ENCODE data around the gene LMTK2. TPM values are rescaled to one million over a fixed set of nuclear protein-coding genes. Genes with fewer than 3 reads are reported as not detected.

The LMTK2 gene
- polyA plus RNA-seq, 1 donor from 2014 or later: 11.9 TPM

GRCh38 chr7:98156700-98157099 is 50.0 kb downstream of the LMTK2 start:
- H3K4me2 ChIP-seq (ENCODE audit: low read length): no peak overlapping the region

GRCh38 chr7:98157761-98158160 is 51.1 kb downstream of the LMTK2 start:
- no peak overlapping the region for H2AFZ ChIP-seq (ENCODE audit: low read depth, low read length)
- no peaks in the 10 kb centered on the region for H3K27me3 ChIP-seq (ENCODE audit: insufficient read depth, low read depth, low read length)
- H3K4me3 ChIP-seq (ENCODE audit: low read length): no peak overlapping the region
- no peaks in the 10 kb centered on the region for H3K9me2 ChIP-seq (ENCODE audit: insufficient read depth, low read length)
- no peaks in the 10 kb centered on the region for H3F3A ChIP-seq (ENCODE audit: insufficient read depth, low read length, poor library complexity, severe bottlenecking)
- H4K20me1 ChIP-seq (ENCODE audit: insufficient read depth): no peaks in the 10 kb centered on the region
- H3K27ac ChIP-seq (ENCODE audit: low read length): no peak overlapping the region
- no peaks in the 10 kb centered on the region for H3K79me2 ChIP-seq (replicated peaks; ENCODE audit: insufficient read depth, low read length)
- no peak overlapping the region for H3K9ac ChIP-seq (ENCODE audit: low read length)
- no peak overlapping the region for H3K4me2 ChIP-seq (ENCODE audit: low read length)
- H3K36me3 ChIP-seq (ENCODE audit: insufficient read depth, low read length): peaks cover 8% of the 10 kb centered on the region
- no peaks in the 10 kb centered on the region for H3K9me3 ChIP-seq (ENCODE audit: low read length)
- TF ChIP-seq RAD21 (conservative IDR thresholded peaks at IDR 0.05): no peak
- no peak for TF ChIP-seq TAF1 (IDR thresholded peaks at IDR 0.05; ENCODE audit: low read depth)
- TF ChIP-seq, protein P1, sequence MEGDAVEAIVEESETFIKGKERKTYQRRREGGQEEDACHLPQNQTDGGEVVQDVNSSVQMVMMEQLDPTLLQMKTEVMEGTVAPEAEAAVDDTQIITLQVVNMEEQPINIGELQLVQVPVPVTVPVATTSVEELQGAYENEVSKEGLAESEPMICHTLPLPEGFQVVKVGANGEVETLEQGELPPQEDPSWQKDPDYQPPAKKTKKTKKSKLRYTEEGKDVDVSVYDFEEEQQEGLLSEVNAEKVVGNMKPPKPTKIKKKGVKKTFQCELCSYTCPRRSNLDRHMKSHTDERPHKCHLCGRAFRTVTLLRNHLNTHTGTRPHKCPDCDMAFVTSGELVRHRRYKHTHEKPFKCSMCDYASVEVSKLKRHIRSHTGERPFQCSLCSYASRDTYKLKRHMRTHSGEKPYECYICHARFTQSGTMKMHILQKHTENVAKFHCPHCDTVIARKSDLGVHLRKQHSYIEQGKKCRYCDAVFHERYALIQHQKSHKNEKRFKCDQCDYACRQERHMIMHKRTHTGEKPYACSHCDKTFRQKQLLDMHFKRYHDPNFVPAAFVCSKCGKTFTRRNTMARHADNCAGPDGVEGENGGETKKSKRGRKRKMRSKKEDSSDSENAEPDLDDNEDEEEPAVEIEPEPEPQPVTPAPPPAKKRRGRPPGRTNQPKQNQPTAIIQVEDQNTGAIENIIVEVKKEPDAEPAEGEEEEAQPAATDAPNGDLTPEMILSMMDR (IDR thresholded peaks at IDR 0.05; ENCODE audit: poor library complexity, severe bottlenecking): no peak
- TF ChIP-seq EP300 (conservative IDR thresholded peaks at IDR 0.05; ENCODE audit: poor library complexity, severe bottlenecking): no peak
- TF ChIP-seq SMC3 (conservative IDR thresholded peaks at IDR 0.05; ENCODE audit: poor library complexity): no peak
- TF ChIP-seq EZH2 (IDR thresholded peaks at IDR 0.05; ENCODE audit: borderline replicate concordance, insufficient read depth, low read length, poor library complexity, severe bottlenecking): no peak
- TF ChIP-seq POLR2AphosphoS5 (IDR thresholded peaks at IDR 0.05): no peak
- no peak for TF ChIP-seq REST (IDR thresholded peaks at IDR 0.05; ENCODE audit: borderline replicate concordance)

More at GRCh38 chr7:98156700-98157099, 50.0 kb downstream of the LMTK2 start:
- H2AFZ ChIP-seq (ENCODE audit: low read depth, low read length): no peak overlapping the region
- H3K9me3 ChIP-seq (ENCODE audit: low read length): no peaks in the 10 kb centered on the region
- TF ChIP-seq SMC3 (conservative IDR thresholded peaks at IDR 0.05; ENCODE audit: poor library complexity) (no peak), MXI1 (conservative IDR thresholded peaks at IDR 0.05; ENCODE audit: poor library complexity, severe bottlenecking) (no peak), EP300 (conservative IDR thresholded peaks at IDR 0.05; ENCODE audit: poor library complexity, severe bottlenecking) (no peak), RAD21 (conservative IDR thresholded peaks at IDR 0.05) (no peak), REST (IDR thresholded peaks at IDR 0.05; ENCODE audit: borderline replicate concordance) (no peak), POLR2AphosphoS5 (IDR thresholded peaks at IDR 0.05) (no peak), TAF1 (IDR thresholded peaks at IDR 0.05; ENCODE audit: low read depth) (no peak), EZH2 (IDR thresholded peaks at IDR 0.05; ENCODE audit: borderline replicate concordance, insufficient read depth, low read length, poor library complexity, severe bottlenecking) (no peak)
- TF ChIP-seq, protein P1 (IDR thresholded peaks at IDR 0.05; ENCODE audit: poor library complexity, severe bottlenecking): no peak
- no peak overlapping the region for H3K27ac ChIP-seq (ENCODE audit: low read length)
- H4K20me1 ChIP-seq (ENCODE audit: insufficient read depth): no peaks in the 10 kb centered on the region
- no peak overlapping the region for H3K9ac ChIP-seq (ENCODE audit: low read length)
- H3K27me3 ChIP-seq (ENCODE audit: insufficient read depth, low read depth, low read length): no peaks in the 10 kb centered on the region
- H3K79me2 ChIP-seq (replicated peaks; ENCODE audit: insufficient read depth, low read length): no peaks in the 10 kb centered on the region
- no peaks in the 10 kb centered on the region for H3K9me2 ChIP-seq (ENCODE audit: insufficient read depth, low read length)
- H3F3A ChIP-seq (ENCODE audit: insufficient read depth, low read length, poor library complexity, severe bottlenecking): no peaks in the 10 kb centered on the region
- H3K4me3 ChIP-seq (ENCODE audit: low read length): no peak overlapping the region
- peaks cover 8% of the 10 kb centered on the region for H3K36me3 ChIP-seq (ENCODE audit: insufficient read depth, low read length)

Measured in neural cell (in vitro differentiated cells).